Sigmoid colon (tissue), 7 donors: ENCODE measurements around the gene LRRC72. TPM values are rescaled to one million over a fixed set of nuclear protein-coding genes. Genes with fewer than 3 reads are reported as not detected.

Experiments used
- DNase-seq: peaks from one replicate; pipeline ENCODE4 v3.0.0-alpha.2; 2019
- H3K27ac ChIP-seq, 4 donors: fragments of 200-600 bp; sonication (generic); one replicate each; pipeline ENCODE4 v1.5.1; 2016 to 2019; ENCODE audit warnings: mild to moderate bottlenecking in 1 of 4
- H3K27me3 ChIP-seq, 3 donors: fragments of 200-600 bp; sonication (generic); one replicate each; pipeline ENCODE4 v1.5.1; 2019; ENCODE audit warnings: mild to moderate bottlenecking in 1 of 3
- H3K36me3 ChIP-seq, 4 donors: fragments of 200-600 bp; sonication (generic); one replicate each; pipeline ENCODE4 v1.5.1; 2016 to 2019
- H3K4me1 ChIP-seq, 4 donors: fragments of 200-600 bp; sonication (generic); one replicate each; pipeline ENCODE4 v1.5.1; 2017 to 2019
- H3K4me3 ChIP-seq, 4 donors: fragments of 200-600 bp; sonication (generic); one replicate each; pipeline ENCODE4 v1.5.1; 2017 to 2019; ENCODE audit warnings: mild to moderate bottlenecking in 2 of 4, moderate library complexity in 1 of 4
- H3K9me3 ChIP-seq, 4 donors: fragments of 200-600 bp in 3 of 4; sonication (generic) in 3 of 4; one replicate each; pipeline versions ENCODE4 v1.5.1 to v1.6.1; 2013 to 2019
- EP300 ChIP-seq, 4 donors: sonication (generic); formaldehyde crosslinking; IDR thresholded peaks; one replicate each; pipeline ENCODE4 v1.6.1; 2017; ENCODE audit warnings: antibody characterized with exemption in 4 of 4
- POLR2A ChIP-seq, 2 donors: fragments of 450-650 bp; IDR thresholded peaks; one replicate each; pipeline ENCODE4 v1.6.1; 2016; ENCODE audit warnings: antibody characterized with exemption in 2 of 2, mild to moderate bottlenecking in 2 of 2, moderate library complexity in 2 of 2
- POLR2AphosphoS5 ChIP-seq, 4 donors: sonication (generic); formaldehyde crosslinking; IDR thresholded peaks; one replicate each; pipeline ENCODE4 v1.6.1; 2017; ENCODE audit warnings: antibody characterized with exemption in 4 of 4
- WGBS, 2 donors: extraction: QIAGEN DNeasy Blood & Tissue Kit; methylation state at CpG; one replicate each; pipeline ENCODE4 v1.1.7; 2013; 5-methylcytosine and 5-hydroxymethylcytosine counted together
- intact Hi-C: fragments of 100-400 bp; cut with DNase I; formaldehyde crosslinking; loops from one replicate; pipeline ENCODE4 v1.15.1; 2023
- polyA plus RNA-seq, 3 donors: library from polyadenylated mRNA; stranded (reverse); fragments of 200-250 nt; gene quantifications; one replicate each; pipeline ENCODE4 v1.2.3, GENCODE V29; 2013
- total RNA-seq, 4 donors: library from RNA; depleted of rRNA; stranded (reverse); fragments of >200 nt; gene quantifications; one replicate each; pipeline ENCODE4 v1.1.0, GENCODE V29; 2016
- TF ChIP-seq, protein P1 (sequence below), 4 experiments: fragments of 450-650 bp in 3 of 4; fragments of 200-600 bp in 1 of 4; IDR thresholded peaks; one replicate each; pipeline ENCODE4 v1.5.1; 2016 to 2019; ENCODE audit warnings: antibody characterized with exemption in 4 of 4, mild to moderate bottlenecking in 3 of 4, moderate library complexity in 2 of 4
- donor health status: healthy with polysubstance abuse.
- donor health status: Bipolar disorder and iron deficiency.
- donor health status: healthy.

Gene LRRC72
- total RNA-seq (not detected), polyA plus RNA-seq (not detected)

DNA sequence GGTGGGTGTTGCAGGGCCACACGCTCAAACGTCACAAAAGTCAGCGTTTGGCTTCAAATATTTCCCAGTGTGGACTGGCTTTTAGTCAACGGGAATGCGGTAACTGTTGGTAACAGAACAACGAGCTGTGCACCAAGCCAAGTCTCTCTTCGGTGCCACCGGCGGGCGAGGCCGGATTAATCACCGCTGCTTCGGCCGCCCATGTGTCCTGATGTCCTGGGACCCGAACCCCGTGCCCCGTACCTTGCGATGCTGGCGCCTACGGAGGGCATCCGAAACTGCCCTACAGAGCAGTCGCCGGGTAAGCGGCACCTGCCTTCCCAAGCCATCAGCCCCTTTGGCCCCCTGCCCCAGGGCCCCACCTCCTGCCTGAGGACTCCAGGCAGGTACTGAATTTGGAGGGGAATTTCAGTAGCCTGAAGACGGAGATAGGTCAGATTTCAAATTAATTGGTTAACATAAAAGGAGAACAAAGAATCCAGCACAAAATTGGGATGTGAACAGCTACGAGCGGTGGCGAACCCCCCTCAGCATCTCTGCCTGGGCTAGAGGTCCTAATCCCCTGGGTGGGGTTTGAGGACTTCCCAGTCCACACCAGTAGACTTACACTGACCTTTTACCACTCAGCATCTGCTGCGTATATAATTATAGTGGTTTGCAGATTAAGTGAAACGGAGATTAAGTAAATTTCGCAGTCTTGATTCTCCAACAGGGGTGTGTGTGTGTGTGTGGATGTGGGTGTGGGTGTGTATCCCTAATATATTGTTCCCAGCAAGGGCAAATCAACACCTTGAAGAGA lies at the start of gene LRRC72:
TSS of gene LRRC72 (plus strand) at position 84 of the 799 bp plus-strand sequence. CDS start at position 212, 128 bp downstream.
- TF ChIP-seq POLR2AphosphoS5 (IDR thresholded peaks at IDR 0.05) (no peak), EP300 (IDR thresholded peaks at IDR 0.05) (no peak), POLR2A (IDR thresholded peaks at IDR 0.05) (no peak)
- TF ChIP-seq, protein P1, sequence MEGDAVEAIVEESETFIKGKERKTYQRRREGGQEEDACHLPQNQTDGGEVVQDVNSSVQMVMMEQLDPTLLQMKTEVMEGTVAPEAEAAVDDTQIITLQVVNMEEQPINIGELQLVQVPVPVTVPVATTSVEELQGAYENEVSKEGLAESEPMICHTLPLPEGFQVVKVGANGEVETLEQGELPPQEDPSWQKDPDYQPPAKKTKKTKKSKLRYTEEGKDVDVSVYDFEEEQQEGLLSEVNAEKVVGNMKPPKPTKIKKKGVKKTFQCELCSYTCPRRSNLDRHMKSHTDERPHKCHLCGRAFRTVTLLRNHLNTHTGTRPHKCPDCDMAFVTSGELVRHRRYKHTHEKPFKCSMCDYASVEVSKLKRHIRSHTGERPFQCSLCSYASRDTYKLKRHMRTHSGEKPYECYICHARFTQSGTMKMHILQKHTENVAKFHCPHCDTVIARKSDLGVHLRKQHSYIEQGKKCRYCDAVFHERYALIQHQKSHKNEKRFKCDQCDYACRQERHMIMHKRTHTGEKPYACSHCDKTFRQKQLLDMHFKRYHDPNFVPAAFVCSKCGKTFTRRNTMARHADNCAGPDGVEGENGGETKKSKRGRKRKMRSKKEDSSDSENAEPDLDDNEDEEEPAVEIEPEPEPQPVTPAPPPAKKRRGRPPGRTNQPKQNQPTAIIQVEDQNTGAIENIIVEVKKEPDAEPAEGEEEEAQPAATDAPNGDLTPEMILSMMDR (IDR thresholded peaks at IDR 0.05): no peak
- WGBS, 2 donors: 94 to 95% methylated on average over 31 of the region's 31 CpGs
- Histone ChIP-seq H3K4me3 (no peak within 1 kb of the TSS), H3K27ac (no peak within 1 kb of the TSS), H3K36me3 (no peaks in the 10 kb centered on the region), H3K4me1 (no peaks in the 10 kb centered on the region), H3K27me3 (no peaks in the 10 kb centered on the region), H3K9me3 (no peaks in the 10 kb centered on the region)
- intact Hi-C loops: no loop called here
- DNase-seq: no peak

DNA sequence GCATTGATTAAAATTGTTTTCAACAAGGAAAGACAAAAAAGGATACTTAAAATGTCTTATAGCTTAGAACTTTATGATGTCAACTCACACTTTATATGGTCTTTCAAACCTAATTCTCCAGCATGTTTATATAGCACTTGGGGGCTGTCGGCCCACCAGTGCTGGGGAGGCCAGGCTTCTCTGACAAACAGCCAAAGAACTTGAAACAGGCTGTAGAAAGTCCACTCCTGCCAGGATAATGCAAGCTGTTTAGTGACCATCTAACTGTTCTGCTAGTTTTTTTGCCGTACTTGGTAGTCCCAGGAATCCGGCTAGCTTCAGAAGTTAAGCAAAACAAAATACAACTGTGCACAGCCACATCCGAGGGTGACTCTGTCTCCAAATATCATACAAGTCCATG lies 47.5 kb upstream of the LRRC72 start:
- no peaks in the 10 kb centered on the region for H3K9me3 ChIP-seq
- no peaks in the 10 kb centered on the region for H3K27me3 ChIP-seq
- H3K4me1 ChIP-seq: no peaks in the 10 kb centered on the region
- no peak overlapping the region for H3K4me3 ChIP-seq
- no peak for DNase-seq
- no peak overlapping the region for H3K27ac ChIP-seq
- TF ChIP-seq, protein P1 (IDR thresholded peaks at IDR 0.05): no peak
- TF ChIP-seq EP300 (IDR thresholded peaks at IDR 0.05): no peak
- TF ChIP-seq POLR2AphosphoS5 (IDR thresholded peaks at IDR 0.05): no peak
- TF ChIP-seq POLR2A (IDR thresholded peaks at IDR 0.05): no peak
- H3K36me3 ChIP-seq: no peaks in the 10 kb centered on the region
- intact Hi-C loops: no loop called here
- WGBS, 2 donors: 51 to 80% methylated on average over 4 of the region's 4 CpGs

DNA sequence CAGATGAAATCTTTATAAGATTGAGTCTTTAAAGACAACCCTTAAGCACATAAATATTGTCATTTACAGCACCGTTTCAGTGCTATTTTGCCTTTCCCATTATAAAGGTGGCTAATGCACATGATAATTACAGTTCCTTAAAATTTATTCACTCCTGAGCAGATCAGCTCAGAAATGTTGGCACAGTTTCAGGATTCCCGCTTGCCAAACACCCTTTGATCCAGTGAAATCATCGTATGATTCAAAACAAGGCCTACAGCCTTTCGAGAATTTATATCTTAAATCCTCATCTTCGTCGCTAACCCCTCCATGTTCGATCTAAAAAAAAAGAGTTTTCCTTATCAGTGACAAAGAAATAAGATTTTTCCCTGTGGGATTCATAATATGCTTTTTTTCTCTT lies 47.0 kb upstream of the LRRC72 start:
- WGBS, 2 donors: 18 to 68% methylated on average over 7 of the region's 7 CpGs
- TF ChIP-seq EP300 (IDR thresholded peaks at IDR 0.05) (no peak), POLR2A (IDR thresholded peaks at IDR 0.05) (no peak), POLR2AphosphoS5 (IDR thresholded peaks at IDR 0.05) (no peak)
- TF ChIP-seq, protein P1 (IDR thresholded peaks at IDR 0.05): no peak
- H3K36me3 ChIP-seq: no peaks in the 10 kb centered on the region
- H3K27ac ChIP-seq: no peak overlapping the region
- no peak for DNase-seq
- no peaks in the 10 kb centered on the region for H3K4me1 ChIP-seq
- no peaks in the 10 kb centered on the region for H3K27me3 ChIP-seq
- H3K9me3 ChIP-seq: no peaks in the 10 kb centered on the region
- H3K4me3 ChIP-seq: no peak overlapping the region
- intact Hi-C loops: no loop called here

DNA sequence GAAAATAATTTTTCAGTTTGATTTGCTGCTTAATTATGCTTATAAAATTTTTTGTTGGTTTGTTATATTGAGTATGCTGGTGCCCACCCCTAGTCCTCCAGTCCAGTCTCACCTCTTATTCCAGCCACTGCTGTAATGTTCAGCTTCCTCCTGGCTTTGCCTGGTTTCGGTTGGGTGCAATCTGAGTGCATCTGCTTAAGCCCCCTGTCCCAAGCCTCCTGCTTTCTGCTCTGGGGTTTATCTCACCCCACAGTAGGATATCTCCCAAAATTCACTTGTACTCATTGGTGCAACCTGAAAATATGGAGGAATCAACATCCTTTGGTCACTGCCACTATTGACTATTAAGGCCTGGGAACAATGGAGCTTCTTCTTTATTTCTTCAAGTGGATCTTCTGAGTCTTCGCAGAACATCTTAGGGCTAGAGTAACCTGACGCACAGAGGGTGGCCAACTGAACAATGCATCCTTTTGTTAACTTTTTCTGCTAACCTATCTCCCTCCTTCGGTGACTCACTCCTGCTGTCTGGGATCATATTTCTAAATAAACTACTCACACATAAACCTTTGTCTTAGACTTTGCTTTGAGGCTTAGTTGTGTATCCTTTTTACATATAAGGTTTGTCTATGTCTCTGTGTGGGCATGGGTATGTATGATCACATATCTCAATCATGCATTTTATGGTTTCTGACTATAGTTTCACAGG lies 42.0 kb upstream of the LRRC72 start:
- Histone ChIP-seq H3K9me3 (no peaks in the 10 kb centered on the region), H3K27ac (no peak overlapping the region), H3K27me3 (no peaks in the 10 kb centered on the region), H3K36me3 (no peaks in the 10 kb centered on the region), H3K4me3 (no peak overlapping the region), H3K4me1 (no peaks in the 10 kb centered on the region)
- intact Hi-C loops: no loop called here
- DNase-seq: no peak
- 38 to 69% methylated on average over 4 of the region's 4 CpGs for WGBS, 2 donors
- TF ChIP-seq POLR2AphosphoS5 (IDR thresholded peaks at IDR 0.05) (no peak), POLR2A (IDR thresholded peaks at IDR 0.05) (no peak), EP300 (IDR thresholded peaks at IDR 0.05) (no peak)
- TF ChIP-seq, protein P1 (IDR thresholded peaks at IDR 0.05): no peak
